ENCODE measurements around the gene KCNQ2. TPM values are rescaled to one million over a fixed set of nuclear protein-coding genes. Genes with fewer than 3 reads are reported as not detected.

KCNQ2 gene
- total and polyA plus RNA-seq, 4 donors: not detected

GRCh38 chr20:63366390-63367365 lies 105.8 kb downstream of the KCNQ2 start:
- Histone ChIP-seq H3K36me3 (ENCODE audit: control insufficient read depth in 4 of 4, insufficient read depth in 3 of 4, low read depth in 1 of 4, low read length in 3 of 4) (no peaks in the 10 kb centered on the region), H3K4me3 (ENCODE audit: low read depth in 1 of 3, low read length in 3 of 3) (no peak overlapping the region), H3K9ac (ENCODE audit: low read depth in 1 of 2, low read length in 2 of 2) (no peak overlapping the region), H3K9me3 (ENCODE audit: control insufficient read depth in 4 of 4, low read length in 3 of 4) (no peaks in the 10 kb centered on the region), H3K27ac (ENCODE audit: low read depth in 1 of 2, low read length in 2 of 2) (no peak overlapping the region), H3K27me3 (ENCODE audit: control insufficient read depth in 4 of 4, insufficient read depth in 4 of 4, low read length in 3 of 4) (no peaks in the 10 kb centered on the region), H3K4me1 (ENCODE audit: control insufficient read depth in 4 of 4, insufficient read depth in 4 of 4, low read length in 3 of 4) (peaks cover 10 to 61% (median 44%) of the 10 kb centered on the region in 4 donors)
- TF ChIP-seq SP1 (IDR thresholded peaks at IDR 0.05) (no peak), RAD21 (IDR thresholded peaks at IDR 0.05) (no peak)
- 86% methylated on average over 30 of the region's 30 CpGs for WGBS
- no peak for DNase-seq (ENCODE audit: low spot score)

DNA sequence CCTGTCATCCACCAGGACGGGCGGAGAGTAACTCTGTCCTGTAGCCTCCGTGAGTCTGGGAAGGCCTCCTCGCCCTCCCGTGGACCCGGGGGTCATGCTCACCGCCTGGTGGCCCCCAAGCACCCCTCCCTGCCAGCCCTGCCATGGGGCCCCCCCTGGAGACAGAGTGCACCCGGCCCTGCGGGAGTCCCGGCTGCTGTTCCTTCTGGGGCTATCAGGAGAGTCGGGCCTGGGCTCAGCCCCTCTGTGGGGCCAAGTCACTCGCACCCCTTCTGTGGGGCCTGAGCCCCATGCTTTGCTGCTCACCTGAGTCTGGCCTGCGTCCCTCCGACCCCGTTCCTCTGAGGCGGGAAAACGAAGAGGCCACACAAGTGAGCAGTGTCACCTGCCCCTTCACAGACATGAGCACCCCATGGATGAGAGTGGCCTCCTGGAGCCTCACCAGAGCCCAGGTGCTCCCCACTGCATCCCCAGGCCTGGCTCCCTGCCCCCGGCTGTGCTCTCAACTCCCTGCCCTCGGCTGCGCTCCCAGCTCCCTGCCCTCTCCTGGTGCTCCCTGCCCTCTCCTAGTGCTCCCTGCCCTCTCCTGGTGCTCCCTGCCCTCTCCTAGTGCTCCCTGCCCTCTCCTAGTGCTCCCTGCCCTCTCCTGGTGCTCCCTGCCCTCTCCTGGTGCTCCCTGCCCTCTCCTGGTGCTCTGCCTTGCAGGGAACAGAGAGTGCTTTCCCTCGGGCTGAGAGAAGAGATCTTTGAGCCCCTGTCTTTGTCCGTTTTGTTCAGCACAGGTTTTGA lies 106.7 kb downstream of the KCNQ2 start:
- no peaks in the 10 kb centered on the region for H3K27me3 ChIP-seq (ENCODE audit: control insufficient read depth in 4 of 4, insufficient read depth in 4 of 4, low read length in 3 of 4)
- peak overlapping the region; percentile 89 to 94 for H3K27ac ChIP-seq (ENCODE audit: low read depth in 1 of 2, low read length in 2 of 2)
- no peak overlapping the region for H3K4me3 ChIP-seq (ENCODE audit: low read depth in 1 of 3, low read length in 3 of 3)
- WGBS: 87% methylated on average over 22 of the region's 22 CpGs
- no peak for DNase-seq (ENCODE audit: low spot score)
- H3K9me3 ChIP-seq (ENCODE audit: control insufficient read depth in 4 of 4, low read length in 3 of 4): no peaks in the 10 kb centered on the region
- peaks cover 10 to 66% (median 45%) of the 10 kb centered on the region in 4 donors for H3K4me1 ChIP-seq (ENCODE audit: control insufficient read depth in 4 of 4, insufficient read depth in 4 of 4, low read length in 3 of 4)
- TF ChIP-seq HNF4A (conservative IDR thresholded peaks at IDR 0.05) (no peak), MAX (IDR thresholded peaks at IDR 0.05) (no peak), FOXA1 (IDR thresholded peaks at IDR 0.05) (no peak), RXRA (IDR thresholded peaks at IDR 0.05) (no peak), GABPA (IDR thresholded peaks at IDR 0.05 in 1 of 2, conservative IDR thresholded peaks at IDR 0.05 in 1 of 2) (no peak), YY1 (IDR thresholded peaks at IDR 0.05) (no peak), RAD21 (IDR thresholded peaks at IDR 0.05) (no peak), FOXA2 (IDR thresholded peaks at IDR 0.05) (no peak)
- H3K36me3 ChIP-seq (ENCODE audit: control insufficient read depth in 4 of 4, insufficient read depth in 3 of 4, low read depth in 1 of 4, low read length in 3 of 4): no peaks in the 10 kb centered on the region
- no peak overlapping the region for H3K9ac ChIP-seq (ENCODE audit: low read depth in 1 of 2, low read length in 2 of 2)

DNA sequence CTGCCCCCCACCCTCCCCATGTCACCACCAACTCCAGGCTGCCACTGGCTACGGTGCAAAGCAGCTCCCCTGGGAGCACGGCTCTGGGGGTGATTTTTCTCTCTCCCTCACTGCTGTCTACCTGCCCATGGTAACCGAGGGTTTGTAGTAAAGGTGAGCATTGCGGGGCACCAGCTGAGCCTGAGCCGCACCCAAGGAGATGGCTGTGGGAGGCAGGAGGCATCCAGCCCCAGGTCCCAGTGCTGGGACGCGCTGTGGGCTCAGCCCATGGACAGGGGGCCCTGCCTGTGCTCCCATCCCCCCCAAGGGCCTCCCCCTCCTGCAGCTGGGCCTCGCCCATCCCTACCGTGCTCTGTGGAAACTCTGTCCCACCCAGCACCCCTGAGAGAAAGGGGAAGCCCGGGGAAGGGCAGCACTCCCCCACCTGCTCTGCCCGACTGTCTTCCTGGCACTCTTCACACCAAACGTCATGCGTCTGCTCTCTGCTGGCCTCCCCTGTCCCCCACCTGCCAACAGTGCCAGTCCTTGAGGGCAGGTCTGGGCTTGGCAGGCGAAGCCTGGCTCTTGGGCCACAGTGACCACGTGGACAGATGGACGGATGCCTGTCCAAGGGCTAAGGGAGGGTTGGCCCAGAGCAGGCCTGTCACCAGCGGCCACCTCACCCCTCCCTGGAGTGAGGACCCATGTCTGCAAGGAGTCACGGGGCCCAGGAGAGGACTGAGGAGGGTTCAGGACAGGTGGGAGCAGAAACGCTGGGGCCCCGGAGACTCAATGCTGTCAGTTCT lies 107.5 kb downstream of the KCNQ2 start:
- H3K9ac ChIP-seq (ENCODE audit: low read depth in 1 of 2, low read length in 2 of 2): peak overlapping the region; percentile 74 to 75
- 70% methylated on average over 20 of the region's 20 CpGs for WGBS
- peak overlapping the region; percentile 44 to 58 (median 46) for H3K4me3 ChIP-seq (ENCODE audit: low read depth in 1 of 3, low read length in 3 of 3)
- H3K36me3 ChIP-seq (ENCODE audit: control insufficient read depth in 4 of 4, insufficient read depth in 3 of 4, low read depth in 1 of 4, low read length in 3 of 4): no peaks in the 10 kb centered on the region
- H3K4me1 ChIP-seq (ENCODE audit: control insufficient read depth in 4 of 4, insufficient read depth in 4 of 4, low read length in 3 of 4): peaks cover 10 to 74% (median 47%) of the 10 kb centered on the region in 4 donors
- peak overlapping the region; percentile 89 to 94 for H3K27ac ChIP-seq (ENCODE audit: low read depth in 1 of 2, low read length in 2 of 2)
- DNase-seq (ENCODE audit: low spot score): no peak
- TF ChIP-seq RXRA (IDR thresholded peaks at IDR 0.05): peak; percentile 30 to 31
- peak; percentile 64 for TF ChIP-seq REST (IDR thresholded peaks at IDR 0.05)
- peak; percentile 17 to 27 for TF ChIP-seq HNF4A (conservative IDR thresholded peaks at IDR 0.05)
- TF ChIP-seq MAX (IDR thresholded peaks at IDR 0.05): no peak
- no peak for TF ChIP-seq RAD21 (IDR thresholded peaks at IDR 0.05)
- no peaks in the 10 kb centered on the region for H3K27me3 ChIP-seq (ENCODE audit: control insufficient read depth in 4 of 4, insufficient read depth in 4 of 4, low read length in 3 of 4)
- no peaks in the 10 kb centered on the region for H3K9me3 ChIP-seq (ENCODE audit: control insufficient read depth in 4 of 4, low read length in 3 of 4)
